ENCODE measurements around the gene CCDC142.

DNA sequence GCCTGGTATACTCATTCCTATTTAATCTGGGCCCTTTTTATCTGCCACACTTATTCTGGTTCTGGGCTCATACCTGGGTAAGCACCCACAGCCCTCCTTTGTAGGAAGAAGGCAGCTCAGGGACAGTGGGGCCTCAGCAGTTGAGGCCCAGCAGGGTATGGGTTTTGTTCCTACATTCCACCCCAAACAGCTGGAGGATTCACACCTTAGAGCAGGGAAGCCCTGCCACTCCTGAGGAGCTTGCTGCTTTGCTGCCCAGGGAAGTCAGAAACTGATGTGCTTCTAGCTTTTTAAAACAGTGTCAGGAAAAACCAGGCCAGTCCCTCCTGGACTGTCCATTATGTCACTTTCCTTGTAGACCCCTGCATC lies 17.8 kb upstream of the CCDC142 start:
- TF ChIP-seq, protein P1, sequence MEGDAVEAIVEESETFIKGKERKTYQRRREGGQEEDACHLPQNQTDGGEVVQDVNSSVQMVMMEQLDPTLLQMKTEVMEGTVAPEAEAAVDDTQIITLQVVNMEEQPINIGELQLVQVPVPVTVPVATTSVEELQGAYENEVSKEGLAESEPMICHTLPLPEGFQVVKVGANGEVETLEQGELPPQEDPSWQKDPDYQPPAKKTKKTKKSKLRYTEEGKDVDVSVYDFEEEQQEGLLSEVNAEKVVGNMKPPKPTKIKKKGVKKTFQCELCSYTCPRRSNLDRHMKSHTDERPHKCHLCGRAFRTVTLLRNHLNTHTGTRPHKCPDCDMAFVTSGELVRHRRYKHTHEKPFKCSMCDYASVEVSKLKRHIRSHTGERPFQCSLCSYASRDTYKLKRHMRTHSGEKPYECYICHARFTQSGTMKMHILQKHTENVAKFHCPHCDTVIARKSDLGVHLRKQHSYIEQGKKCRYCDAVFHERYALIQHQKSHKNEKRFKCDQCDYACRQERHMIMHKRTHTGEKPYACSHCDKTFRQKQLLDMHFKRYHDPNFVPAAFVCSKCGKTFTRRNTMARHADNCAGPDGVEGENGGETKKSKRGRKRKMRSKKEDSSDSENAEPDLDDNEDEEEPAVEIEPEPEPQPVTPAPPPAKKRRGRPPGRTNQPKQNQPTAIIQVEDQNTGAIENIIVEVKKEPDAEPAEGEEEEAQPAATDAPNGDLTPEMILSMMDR (IDR thresholded peaks at IDR 0.05): no peak
- TF ChIP-seq POLR2AphosphoS5 (IDR thresholded peaks at IDR 0.05): no peak

All from prostate gland (tissue), 2 donors.